Cardiac muscle cell (in vitro differentiated cells and primary cell): ENCODE results near the gene NAP1L4. TPM values are rescaled to one million over a fixed set of nuclear protein-coding genes. Genes with fewer than 3 reads are reported as not detected.

Experiments used
- DNase-seq, 2 donors: peaks; one replicate each; pipeline versions ENCODE4 v3.0.0 to v3.0.0-alpha.2; 2010 to 2017; ENCODE audit warnings: low read depth in 1 of 2, low spot score in 1 of 2
- H3K27ac ChIP-seq: fragments of 200-600 bp; sonication (generic); 2 replicates; pipeline ENCODE4 v1.5.1; 2016
- H3K27me3 ChIP-seq: fragments of 200-600 bp; sonication (generic); 2 replicates; pipeline ENCODE4 v1.6.0; 2016; ENCODE audit warnings: control low read depth
- H3K36me3 ChIP-seq: fragments of 200-600 bp; sonication (generic); 2 replicates; pipeline ENCODE4 v1.5.1; 2016; ENCODE audit warnings: control low read depth
- H3K4me1 ChIP-seq: fragments of 200-600 bp; sonication (generic); 2 replicates; pipeline ENCODE4 v1.8.1; 2017; ENCODE audit warnings: low read depth, mild to moderate bottlenecking, mixed run types
- H3K4me3 ChIP-seq: fragments of 200-600 bp; sonication (generic); 2 replicates; pipeline ENCODE4 v1.5.1; 2016; ENCODE audit warnings: mild to moderate bottlenecking
- H3K9me3 ChIP-seq: fragments of 200-600 bp; sonication (generic); 2 replicates; pipeline ENCODE4 v1.5.1; 2017; ENCODE audit warnings: low read depth, mild to moderate bottlenecking, control low read depth
- polyA plus RNA-seq: library from polyadenylated mRNA; unstranded; fragments of >200 nt; fragmentation: Nextera tagmentation; extraction: Ambion mirVana; gene quantifications from 2 replicates; pipeline ENCODE4 v1.2.1, GENCODE V29; 2016
- total RNA-seq: library from RNA; depleted of rRNA; stranded (reverse); fragments of >200 nt; gene quantifications from 2 replicates; pipeline ENCODE4 v1.2.3, GENCODE V29; 2016
- TF ChIP-seq, protein P1 (sequence below): IDR thresholded peaks from 2 replicates; pipeline ENCODE4 v1.5.1; 2012; ENCODE audit warnings: low read depth, mild to moderate bottlenecking, low read length

Gene NAP1L4
- total and polyA plus RNA-seq, 2 experiments from 2014 or later = 132 to 254 TPM

DNA sequence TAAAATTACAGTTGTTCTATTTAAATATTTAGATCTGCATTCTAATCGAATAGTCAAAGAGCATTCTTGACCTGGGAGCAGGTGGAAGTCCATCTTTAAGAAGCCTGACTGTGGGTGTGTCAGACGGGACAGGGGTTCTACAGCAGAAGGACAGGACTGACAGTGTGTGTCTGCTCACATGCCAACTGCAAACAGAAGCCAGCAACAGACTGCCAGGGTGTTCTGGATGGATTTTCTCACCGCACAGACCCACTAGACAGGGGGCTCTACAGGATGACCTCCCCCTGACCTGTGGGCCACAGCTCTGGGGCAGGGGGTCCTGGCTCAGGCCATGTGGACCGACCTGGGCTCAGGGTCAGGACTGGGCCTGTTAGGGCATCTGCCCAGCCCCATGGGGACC, 22.8 kb upstream of the NAP1L4 start:
- Histone ChIP-seq H3K4me3 (no peak overlapping the region), H3K36me3 (peaks cover 43% of the 10 kb centered on the region), H3K27ac (no peak overlapping the region), H3K4me1 (no peaks in the 10 kb centered on the region), H3K9me3 (no peaks in the 10 kb centered on the region), H3K27me3 (no peaks in the 10 kb centered on the region)
- TF ChIP-seq, protein P1, sequence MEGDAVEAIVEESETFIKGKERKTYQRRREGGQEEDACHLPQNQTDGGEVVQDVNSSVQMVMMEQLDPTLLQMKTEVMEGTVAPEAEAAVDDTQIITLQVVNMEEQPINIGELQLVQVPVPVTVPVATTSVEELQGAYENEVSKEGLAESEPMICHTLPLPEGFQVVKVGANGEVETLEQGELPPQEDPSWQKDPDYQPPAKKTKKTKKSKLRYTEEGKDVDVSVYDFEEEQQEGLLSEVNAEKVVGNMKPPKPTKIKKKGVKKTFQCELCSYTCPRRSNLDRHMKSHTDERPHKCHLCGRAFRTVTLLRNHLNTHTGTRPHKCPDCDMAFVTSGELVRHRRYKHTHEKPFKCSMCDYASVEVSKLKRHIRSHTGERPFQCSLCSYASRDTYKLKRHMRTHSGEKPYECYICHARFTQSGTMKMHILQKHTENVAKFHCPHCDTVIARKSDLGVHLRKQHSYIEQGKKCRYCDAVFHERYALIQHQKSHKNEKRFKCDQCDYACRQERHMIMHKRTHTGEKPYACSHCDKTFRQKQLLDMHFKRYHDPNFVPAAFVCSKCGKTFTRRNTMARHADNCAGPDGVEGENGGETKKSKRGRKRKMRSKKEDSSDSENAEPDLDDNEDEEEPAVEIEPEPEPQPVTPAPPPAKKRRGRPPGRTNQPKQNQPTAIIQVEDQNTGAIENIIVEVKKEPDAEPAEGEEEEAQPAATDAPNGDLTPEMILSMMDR = no peak
- DNase-seq = no peak

DNA sequence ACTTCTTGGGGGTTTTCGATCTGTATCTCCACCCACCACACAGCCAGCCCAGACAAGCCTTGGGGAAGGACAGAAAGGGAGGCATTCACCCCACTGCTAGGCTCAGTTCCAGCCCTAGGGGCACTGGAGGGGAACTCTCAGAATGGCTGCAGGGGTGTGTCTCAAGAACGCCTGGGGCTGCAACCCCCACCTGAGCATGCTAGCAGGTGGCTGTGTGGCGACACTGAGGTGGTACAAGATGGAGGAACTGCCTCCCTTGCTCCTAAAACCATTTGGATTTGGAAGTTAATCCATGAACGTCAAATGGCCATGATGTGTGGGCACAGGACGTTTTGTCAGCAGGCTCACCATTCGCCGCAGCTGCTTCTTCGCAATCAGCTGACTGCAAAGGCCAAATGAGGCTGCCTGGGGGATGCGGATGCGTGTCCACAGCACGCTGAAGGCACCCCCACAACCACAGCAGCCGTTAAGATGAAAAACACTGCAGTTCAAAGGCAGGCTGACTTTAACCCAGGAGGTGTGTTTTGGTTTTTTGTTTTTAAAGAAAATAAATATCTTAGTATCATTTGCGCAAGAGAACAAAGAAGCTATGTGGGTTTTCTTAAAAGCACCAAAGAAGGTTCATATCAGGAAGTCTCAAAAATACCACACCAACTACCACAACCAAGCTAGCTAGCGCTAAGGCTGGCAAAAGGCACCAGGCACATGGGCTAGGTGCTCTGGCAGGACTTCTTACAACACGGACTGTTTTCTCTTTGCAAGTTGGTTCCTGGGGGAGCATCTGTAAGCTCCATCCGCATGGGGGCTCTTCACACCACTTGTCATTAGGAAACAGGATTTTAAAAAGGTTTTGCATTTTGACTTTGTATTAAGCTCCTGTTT, 22.2 kb upstream of the NAP1L4 start:
- TF ChIP-seq, protein P1 = no peak
- Histone ChIP-seq H3K36me3 (peaks cover 40% of the 10 kb centered on the region), H3K4me1 (no peaks in the 10 kb centered on the region), H3K4me3 (no peak overlapping the region), H3K27ac (no peak overlapping the region), H3K9me3 (no peaks in the 10 kb centered on the region), H3K27me3 (no peaks in the 10 kb centered on the region)
- no peak for DNase-seq

DNA sequence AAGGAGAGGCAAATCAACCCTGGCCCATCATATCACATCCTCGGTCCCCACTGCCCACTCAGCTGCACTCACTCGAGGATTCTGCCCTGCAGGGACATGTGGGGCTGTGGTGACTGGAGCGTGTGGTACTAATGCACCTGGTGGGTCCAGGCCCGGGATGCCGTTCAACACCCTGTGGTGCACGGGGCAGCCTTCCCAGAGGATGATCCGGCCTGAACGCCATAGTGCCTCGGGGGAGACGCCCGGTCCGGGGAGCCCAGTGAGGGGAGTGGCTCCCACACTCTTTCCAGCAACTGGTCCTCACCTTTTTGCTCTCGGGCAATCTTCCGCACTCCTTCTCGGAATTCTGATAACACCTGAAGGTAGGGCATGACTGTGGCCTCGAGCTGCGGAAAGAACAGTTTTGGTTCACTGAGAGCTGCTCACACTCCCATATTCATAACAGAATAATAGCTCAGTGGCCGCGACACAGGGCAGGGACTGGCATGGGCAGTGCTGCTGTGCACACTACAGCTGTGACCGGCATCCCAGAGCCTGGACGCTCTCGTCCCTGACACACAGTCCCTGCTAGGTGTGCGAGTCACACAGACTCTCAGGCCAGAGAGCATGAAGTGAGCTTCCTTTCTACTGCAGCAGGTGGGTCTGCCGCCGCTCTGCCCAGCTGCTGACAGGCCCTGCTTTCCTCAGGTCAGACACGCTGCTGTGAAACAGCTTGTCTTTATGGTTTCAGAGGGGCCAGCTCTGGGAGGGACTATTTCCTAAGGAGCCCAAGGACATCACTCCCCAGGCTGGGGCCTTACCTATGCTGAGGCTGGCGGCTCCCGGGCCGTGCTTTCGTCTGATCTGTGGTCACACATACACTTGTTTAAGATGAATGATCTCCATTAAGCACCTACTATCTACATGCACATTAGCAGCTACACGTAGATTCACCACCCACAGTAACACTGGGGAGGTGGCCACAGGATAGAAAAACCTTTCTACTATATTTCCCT, 20.1 kb upstream of the NAP1L4 start:
- Histone ChIP-seq H3K36me3 (peaks cover 27% of the 10 kb centered on the region), H3K4me3 (no peak overlapping the region), H3K27ac (no peak overlapping the region), H3K27me3 (no peaks in the 10 kb centered on the region), H3K4me1 (no peaks in the 10 kb centered on the region), H3K9me3 (no peaks in the 10 kb centered on the region)
- no peak for DNase-seq
- TF ChIP-seq, protein P1 = no peak

DNA sequence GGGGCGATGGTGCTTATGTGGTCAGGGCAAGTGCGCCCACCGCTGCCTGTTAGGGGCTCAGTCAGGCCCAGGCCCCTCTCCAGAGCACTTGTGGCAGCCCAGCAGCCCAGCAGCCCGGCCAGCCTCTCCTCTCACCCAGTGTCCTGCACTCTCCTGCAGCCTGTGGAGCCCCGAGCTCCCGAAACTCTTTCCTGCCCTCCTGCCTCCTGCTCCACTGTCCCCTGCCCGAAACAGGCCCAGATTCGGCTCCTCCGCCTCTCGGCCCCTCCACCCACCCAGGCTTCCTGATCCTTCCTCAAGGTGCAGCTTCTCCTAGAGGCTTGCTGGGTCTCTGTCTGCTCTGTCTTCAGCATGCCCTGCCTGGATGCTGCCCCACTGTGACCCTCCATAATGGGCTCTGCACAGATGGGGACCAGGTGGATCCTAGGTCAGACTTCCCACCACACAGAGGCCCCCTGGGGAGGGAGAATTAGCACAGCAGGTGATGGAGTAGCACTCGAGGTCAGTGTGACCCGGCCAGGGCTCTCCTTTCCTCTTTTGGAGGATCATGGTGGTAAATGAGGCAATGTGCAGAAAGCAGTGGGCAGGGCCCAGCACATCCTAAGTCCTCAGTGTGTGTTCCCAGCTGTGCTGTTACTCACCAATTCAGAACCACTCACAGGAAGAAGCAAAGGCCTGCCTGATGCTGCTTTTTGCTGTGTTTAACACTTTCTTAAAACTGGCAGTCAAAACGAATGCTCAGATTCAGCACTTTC, 18.6 kb upstream of the NAP1L4 start:
- no peaks in the 10 kb centered on the region for H3K9me3 ChIP-seq
- TF ChIP-seq, protein P1 = no peak
- no peak overlapping the region for H3K27ac ChIP-seq
- DNase-seq = no peak
- H3K36me3 ChIP-seq = peaks cover 19% of the 10 kb centered on the region
- H3K4me1 ChIP-seq = no peaks in the 10 kb centered on the region
- H3K4me3 ChIP-seq = no peak overlapping the region
- no peaks in the 10 kb centered on the region for H3K27me3 ChIP-seq

DNA sequence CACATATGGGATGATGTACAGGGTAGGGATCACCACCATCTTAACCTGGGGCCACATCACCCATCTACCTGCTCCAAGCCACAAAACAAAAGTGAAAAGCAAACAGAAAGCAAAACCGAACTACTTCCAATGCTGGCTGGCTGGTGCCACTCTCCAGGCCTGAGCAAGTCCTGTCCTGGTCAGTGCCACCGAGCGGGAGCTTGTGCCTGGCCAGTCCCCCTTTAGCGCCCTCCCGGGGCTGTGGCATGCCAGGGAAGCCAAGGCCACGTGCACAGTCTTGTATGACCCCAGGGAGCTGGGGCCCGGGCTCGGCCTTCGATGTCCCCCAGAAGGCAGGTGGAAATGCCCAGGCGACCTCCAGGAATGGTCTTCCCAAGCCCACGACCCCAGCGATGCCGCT, 17.9 kb upstream of the NAP1L4 start:
- no peaks in the 10 kb centered on the region for H3K9me3 ChIP-seq
- no peak for DNase-seq
- H3K4me3 ChIP-seq = no peak overlapping the region
- no peaks in the 10 kb centered on the region for H3K4me1 ChIP-seq
- TF ChIP-seq, protein P1 = no peak
- no peaks in the 10 kb centered on the region for H3K27me3 ChIP-seq
- H3K27ac ChIP-seq = no peak overlapping the region
- peaks cover 14% of the 10 kb centered on the region for H3K36me3 ChIP-seq
